ENCODE measurements around the gene ETS1. TPM values are rescaled to one million over a fixed set of nuclear protein-coding genes. Genes with fewer than 3 reads are reported as not detected.

The ETS1 gene
- total RNA-seq, 4 donors from 2014 or later: 21.9 to 78.4 (median 31.3) TPM

- TF ChIP-seq, protein P1, sequence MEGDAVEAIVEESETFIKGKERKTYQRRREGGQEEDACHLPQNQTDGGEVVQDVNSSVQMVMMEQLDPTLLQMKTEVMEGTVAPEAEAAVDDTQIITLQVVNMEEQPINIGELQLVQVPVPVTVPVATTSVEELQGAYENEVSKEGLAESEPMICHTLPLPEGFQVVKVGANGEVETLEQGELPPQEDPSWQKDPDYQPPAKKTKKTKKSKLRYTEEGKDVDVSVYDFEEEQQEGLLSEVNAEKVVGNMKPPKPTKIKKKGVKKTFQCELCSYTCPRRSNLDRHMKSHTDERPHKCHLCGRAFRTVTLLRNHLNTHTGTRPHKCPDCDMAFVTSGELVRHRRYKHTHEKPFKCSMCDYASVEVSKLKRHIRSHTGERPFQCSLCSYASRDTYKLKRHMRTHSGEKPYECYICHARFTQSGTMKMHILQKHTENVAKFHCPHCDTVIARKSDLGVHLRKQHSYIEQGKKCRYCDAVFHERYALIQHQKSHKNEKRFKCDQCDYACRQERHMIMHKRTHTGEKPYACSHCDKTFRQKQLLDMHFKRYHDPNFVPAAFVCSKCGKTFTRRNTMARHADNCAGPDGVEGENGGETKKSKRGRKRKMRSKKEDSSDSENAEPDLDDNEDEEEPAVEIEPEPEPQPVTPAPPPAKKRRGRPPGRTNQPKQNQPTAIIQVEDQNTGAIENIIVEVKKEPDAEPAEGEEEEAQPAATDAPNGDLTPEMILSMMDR (IDR thresholded peaks at IDR 0.05): no peak
- TF ChIP-seq POLR2A (IDR thresholded peaks at IDR 0.05): no peak
- Histone ChIP-seq H3K4me3 (peak overlapping the region in 1 of 4 donors; percentile 6), H3K9me3 (no peaks in the 10 kb centered on the region), H3K27me3 (no peaks in the 10 kb centered on the region), H3K36me3 (no peaks in the 10 kb centered on the region), H3K27ac (peak overlapping the region; percentile 10 to 82 (median 52)), H3K4me1 (peaks cover 0 to 29% (median 6%) of the 10 kb centered on the region in 4 donors)
- DNase-seq: peak in 2 of 3 donors; percentile 91
Observed at GRCh38 chr11:128610721-128611617, 23.6 kb upstream of the ETS1 start.

DNA sequence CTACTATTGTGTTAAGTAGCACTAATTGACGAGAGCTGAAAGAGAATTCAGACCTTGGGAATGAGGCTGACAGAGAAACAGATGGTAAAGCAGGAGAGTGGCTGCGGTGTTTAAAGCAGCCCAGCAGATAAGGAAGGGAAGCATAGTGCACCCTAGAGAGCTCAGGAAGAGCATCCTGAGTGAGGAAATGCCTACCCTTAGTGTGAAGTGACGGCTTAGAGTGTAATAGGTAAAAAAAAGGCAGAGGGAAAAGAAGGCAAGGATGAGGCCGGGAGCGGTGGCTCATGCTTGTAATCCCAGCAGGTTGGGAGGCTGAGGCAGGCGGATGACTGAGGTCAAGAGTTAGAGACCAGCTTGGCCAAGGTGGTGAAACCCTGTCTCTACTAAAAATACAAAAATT, 22.4 kb upstream of the ETS1 start:
- Histone ChIP-seq H3K36me3 (no peaks in the 10 kb centered on the region), H3K4me3 (no peak overlapping the region), H3K4me1 (peaks cover 0 to 29% (median 6%) of the 10 kb centered on the region in 4 donors), H3K9me3 (no peaks in the 10 kb centered on the region), H3K27me3 (no peaks in the 10 kb centered on the region), H3K27ac (peak overlapping the region in 2 of 4 donors; percentile 72 to 82)
- no peak for DNase-seq
- TF ChIP-seq, protein P1 (IDR thresholded peaks at IDR 0.05): no peak
- no peak for TF ChIP-seq POLR2A (IDR thresholded peaks at IDR 0.05)

GRCh38 chr11:128608746-128609407, 21.5 kb upstream of the ETS1 start:
- H3K9me3 ChIP-seq: no peaks in the 10 kb centered on the region
- H3K27me3 ChIP-seq: no peaks in the 10 kb centered on the region
- peak overlapping the region in 2 of 4 donors; percentile 72 to 82 for H3K27ac ChIP-seq
- no peak overlapping the region for H3K4me3 ChIP-seq
- peaks cover 0 to 29% (median 6%) of the 10 kb centered on the region in 4 donors for H3K4me1 ChIP-seq
- H3K36me3 ChIP-seq: no peaks in the 10 kb centered on the region
- no peak for DNase-seq
- no peak for TF ChIP-seq POLR2A (IDR thresholded peaks at IDR 0.05)
- TF ChIP-seq, protein P1 (IDR thresholded peaks at IDR 0.05): no peak

DNA sequence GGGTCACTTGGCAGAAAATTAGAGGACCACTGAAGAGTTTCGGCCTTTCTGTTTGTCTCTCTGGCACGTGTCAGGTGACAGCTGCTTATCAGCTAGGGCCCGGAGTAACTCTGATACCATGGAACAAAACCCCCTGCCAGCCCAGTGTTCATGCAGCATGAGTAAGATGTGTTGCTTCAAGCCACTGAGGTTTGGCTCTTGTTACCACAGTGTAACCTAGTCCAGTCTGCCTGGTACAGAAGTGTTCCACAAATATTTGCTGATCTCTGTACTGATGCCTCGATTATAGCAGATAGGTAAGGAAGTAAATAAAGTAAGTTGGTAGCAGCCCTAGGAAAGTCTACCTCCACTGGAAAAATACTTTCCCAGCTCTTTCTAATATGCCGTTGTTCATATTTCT, 20.5 kb upstream of the ETS1 start:
- TF ChIP-seq, protein P1 (IDR thresholded peaks at IDR 0.05): no peak
- no peak for TF ChIP-seq POLR2A (IDR thresholded peaks at IDR 0.05)
- Histone ChIP-seq H3K4me1 (peaks cover 0 to 20% (median 6%) of the 10 kb centered on the region in 4 donors), H3K4me3 (no peak overlapping the region), H3K27me3 (no peaks in the 10 kb centered on the region), H3K36me3 (no peaks in the 10 kb centered on the region), H3K27ac (peak overlapping the region in 1 of 4 donors; percentile 82), H3K9me3 (no peaks in the 10 kb centered on the region)
- no peak for DNase-seq

DNA sequence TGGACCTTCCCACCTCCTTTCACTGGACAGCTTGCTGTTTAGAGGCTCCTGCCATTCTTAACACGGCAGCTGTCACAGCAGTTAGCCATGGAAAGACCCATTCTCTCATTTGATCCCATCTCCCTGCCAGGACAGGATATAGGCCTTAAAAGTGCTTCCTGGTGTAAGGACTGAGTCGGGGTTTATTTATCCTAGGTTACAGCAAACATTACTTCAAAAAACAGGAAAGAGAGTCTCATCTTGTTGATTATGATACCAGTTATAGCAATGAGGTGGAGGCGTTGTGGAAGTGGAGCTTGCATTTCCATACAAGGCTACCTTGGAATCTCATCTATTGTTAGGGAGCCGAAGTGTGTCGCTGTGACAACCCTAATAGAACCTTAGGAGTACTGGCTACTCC, 17.4 kb upstream of the ETS1 start:
- no peak for DNase-seq
- H3K9me3 ChIP-seq: no peaks in the 10 kb centered on the region
- no peaks in the 10 kb centered on the region for H3K36me3 ChIP-seq
- no peak for TF ChIP-seq POLR2A (IDR thresholded peaks at IDR 0.05)
- TF ChIP-seq, protein P1 (IDR thresholded peaks at IDR 0.05): no peak
- H3K27ac ChIP-seq: no peak overlapping the region
- no peak overlapping the region for H3K4me3 ChIP-seq
- H3K27me3 ChIP-seq: no peaks in the 10 kb centered on the region
- H3K4me1 ChIP-seq: peaks cover 0 to 4% (median 1%) of the 10 kb centered on the region in 4 donors

Measured in Peyer's patch (tissue), 4 donors.